Suprapubic skin (tissue), 3 donors: ENCODE measurements around the gene SLC2A8.

Experiments
- CTCF ChIP-seq, 2 donors: fragments of 200-600 bp in 1 of 2; fragments of 450-650 bp in 1 of 2; sonication (generic) in 1 of 2; IDR thresholded peaks; one replicate each; pipeline ENCODE4 v1.5.1; 2016 to 2019; ENCODE audit warnings: antibody characterized with exemption in 2 of 2, mild to moderate bottlenecking in 1 of 2, moderate library complexity in 1 of 2
- POLR2A ChIP-seq, 2 donors: fragments of 450-650 bp; IDR thresholded peaks; one replicate each; pipeline ENCODE4 v1.6.1; 2017; ENCODE audit warnings: antibody characterized with exemption in 2 of 2, mild to moderate bottlenecking in 2 of 2, moderate library complexity in 2 of 2

GRCh38 chr9:127407492-127407843, 10.5 kb downstream of the SLC2A8 start:
- no peak for TF ChIP-seq POLR2A (IDR thresholded peaks at IDR 0.05)
- no peak for TF ChIP-seq CTCF (IDR thresholded peaks at IDR 0.05)
